ENCODE results near the gene WWP2.

Gene WWP2

GRCh38 chr16:69859105-69859989 lies 97.2 kb downstream of the WWP2 start:
- DNase-seq, result no peak

DNA sequence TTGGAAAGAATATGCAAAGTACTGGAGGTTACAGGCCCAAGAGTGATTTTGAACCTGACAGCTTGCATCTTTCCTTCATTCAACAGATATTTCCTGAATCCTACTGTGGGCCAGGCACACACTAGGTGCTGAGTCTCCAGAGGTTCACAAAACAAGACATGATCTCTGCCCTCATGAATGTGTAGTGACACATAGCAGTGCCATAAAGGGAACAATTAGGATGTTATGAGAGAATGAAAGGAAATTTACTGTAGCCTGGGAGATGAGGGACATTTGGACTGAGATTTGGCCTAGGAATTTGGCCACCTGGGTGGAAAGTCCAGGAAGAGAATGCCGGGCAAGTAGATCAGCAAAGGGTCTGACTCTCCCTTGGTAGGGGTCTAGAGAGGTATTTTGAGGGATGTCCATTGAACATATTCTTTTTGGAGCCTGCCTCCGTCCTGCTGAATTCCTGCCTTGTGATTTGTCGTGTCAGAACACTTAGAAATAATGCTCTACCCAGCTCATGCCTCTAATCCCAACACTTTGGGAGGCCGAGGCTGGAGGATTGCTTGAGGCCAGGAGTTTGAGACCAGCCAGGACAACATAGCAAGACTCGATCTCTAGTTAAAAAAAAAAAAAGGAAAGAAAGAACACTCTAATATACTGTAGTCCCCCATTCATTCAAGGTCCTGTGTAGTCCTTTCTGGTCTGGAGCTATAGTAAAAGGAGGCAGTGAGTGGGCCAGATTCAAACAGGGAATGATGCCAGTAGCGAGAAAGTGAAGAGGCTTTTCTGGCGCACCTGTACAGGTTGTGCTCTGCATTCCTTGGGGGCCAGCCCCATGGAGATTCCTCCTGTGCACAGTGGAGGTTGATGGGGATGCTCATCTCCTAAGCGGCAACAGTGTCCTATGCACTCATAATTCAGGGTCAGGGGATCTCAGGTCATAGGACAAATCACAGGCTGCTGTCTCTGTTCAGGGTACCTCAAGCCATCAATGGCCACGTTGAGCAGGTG lies 98.4 kb downstream of the WWP2 start:
- DNase-seq, result no peak

DNA sequence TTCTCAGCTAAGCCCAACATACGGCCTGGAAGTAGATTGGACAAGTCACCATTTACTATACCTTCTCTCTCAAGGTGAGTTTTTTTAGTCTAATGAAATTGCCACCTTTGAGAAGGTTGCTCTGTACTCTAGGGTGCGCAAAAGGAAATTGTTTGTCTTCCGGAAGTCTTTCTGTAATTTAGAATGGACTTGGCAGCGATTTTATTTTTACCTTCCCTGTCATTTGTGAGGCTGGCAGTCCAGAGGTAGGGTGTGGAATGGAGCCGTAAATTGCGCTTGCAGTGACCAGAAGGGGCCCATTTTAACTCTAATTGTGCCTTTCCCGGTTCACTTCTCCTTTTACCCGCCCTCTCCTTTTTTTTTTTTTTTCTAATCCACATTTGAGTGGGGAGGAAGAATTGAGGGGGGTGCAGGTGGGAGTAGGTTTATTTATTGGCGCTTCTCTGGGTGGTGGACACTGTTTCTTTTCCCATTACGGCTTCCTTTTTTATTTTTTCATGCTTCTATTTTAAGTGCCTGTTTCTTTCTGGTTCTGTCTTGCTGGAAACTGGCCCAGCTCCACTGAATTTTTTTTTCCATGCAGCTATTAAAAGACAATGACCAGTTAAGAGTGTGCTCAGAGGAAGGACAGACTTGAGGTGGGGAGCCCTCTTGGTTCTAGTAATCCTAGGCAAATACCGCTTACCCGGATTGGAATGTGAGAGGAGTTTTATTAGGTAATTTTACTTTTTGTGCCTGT lies 99.3 kb downstream of the WWP2 start:
- DNase-seq, result no peak

- no peak for DNase-seq
Measured at GRCh38 chr16:69863401-69864281, 101.5 kb downstream of the WWP2 start.

DNA sequence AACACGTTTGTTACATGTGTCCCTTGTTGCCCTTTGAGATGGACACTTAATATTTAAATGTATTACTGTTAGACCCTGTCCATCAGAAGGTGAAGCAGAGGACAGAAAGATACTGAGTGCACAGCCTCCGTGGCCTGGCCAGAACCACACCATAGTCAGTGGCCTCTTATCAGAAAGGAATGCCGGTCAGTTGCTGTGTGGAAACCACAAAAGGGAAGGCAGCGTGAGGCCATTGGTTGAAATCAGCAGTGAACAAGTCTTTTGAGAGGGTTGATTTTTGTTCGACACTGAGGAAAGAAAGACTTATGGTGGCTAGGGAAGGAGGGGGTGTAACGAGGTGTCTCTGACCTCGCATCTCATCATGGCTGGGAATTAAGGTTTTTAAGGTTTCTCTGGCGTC lies 103.6 kb downstream of the WWP2 start:
- DNase-seq, result no peak

GRCh38 chr16:69867784-69868560 lies 105.8 kb downstream of the WWP2 start:
- DNase-seq, result no peak

DNA sequence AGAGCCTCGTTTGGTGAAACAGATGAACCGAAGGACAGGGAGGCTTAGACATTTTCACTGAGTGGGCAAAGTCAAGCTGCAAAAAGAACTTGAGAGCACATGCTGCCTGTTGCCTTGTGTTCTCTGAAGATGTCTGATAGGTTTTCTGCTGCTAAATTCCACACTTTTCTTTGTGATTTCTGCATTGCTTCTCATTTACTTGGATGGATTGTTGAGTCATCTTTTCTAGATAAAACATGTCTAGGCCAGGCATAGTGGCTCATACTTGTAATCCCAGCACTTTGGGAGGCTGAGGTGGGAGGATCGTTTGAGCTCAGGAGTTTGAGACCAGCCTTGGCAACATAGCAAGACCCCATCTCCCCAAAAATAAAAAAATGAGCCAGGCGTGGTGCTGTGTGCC lies 108.6 kb downstream of the WWP2 start:
- DNase-seq, result no peak

DNA sequence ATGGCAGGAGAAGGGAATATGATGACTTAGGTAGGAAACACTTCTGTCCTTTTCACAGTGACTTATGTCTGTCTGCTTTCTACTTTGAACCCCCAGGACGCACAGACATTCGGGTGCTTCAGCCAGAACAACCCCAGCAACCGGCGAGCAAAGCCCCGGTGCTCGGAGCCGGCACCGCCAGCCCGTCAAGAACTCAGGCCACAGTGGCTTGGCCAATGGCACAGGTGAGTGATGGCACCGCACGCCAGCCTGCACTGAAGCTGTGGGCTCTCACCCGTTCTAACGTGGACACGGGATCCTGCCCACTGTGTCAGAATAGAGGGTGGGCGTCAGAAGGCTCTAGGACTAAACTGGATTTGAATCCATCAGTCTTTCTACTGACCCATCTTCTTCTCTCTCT lies 109.6 kb downstream of the WWP2 start:
- DNase-seq, result no peak

DNA sequence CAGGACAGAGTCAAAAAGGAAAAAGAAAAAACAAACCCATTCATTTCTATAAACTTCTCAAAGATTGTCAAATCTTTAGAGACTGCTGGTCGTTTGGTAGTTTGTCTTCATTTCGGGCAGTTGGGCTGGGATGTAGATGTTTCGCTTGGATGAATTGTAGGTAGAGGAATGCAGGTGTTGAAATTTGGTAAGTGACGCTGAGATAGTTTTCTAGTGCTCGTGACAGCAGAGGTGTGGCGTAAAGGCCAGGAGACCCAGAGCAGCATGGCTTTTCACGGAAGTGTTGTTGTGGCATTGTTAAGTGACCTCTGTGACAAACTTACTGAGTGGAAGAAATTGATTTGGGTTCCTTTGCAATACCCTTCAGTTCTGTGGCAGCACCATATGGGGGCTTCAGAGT lies 110.8 kb downstream of the WWP2 start:
- no peak for DNase-seq

- no peak for DNase-seq
Measured at GRCh38 chr16:69873783-69874182, 111.7 kb downstream of the WWP2 start.

GRCh38 chr16:69874271-69874670 lies 112.1 kb downstream of the WWP2 start:
- no peak for DNase-seq

DNA sequence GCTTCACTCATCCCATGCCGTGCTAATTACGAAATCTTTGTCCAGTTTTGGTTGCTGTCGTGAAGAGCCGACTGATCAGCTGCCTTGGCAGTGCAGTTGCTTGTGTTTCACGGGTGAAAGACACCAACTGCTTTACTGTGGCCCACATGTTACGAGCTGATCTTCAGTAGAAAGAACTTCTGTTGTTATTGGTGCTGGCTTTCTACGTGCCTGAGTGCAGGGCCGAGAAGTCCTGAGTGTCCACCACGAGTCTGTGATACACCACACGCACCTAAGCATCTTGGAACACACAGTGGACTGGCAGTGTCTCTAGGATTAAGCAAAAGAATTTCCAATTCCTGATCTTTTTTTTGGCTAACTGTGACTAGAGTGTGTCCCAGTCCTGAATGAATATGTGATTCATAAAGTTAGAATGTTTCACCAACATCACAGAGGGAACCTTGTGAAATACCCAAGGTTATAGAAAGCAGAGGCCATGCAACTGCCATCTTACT lies 118.6 kb downstream of the WWP2 start:
- DNase-seq, result no peak

DNA sequence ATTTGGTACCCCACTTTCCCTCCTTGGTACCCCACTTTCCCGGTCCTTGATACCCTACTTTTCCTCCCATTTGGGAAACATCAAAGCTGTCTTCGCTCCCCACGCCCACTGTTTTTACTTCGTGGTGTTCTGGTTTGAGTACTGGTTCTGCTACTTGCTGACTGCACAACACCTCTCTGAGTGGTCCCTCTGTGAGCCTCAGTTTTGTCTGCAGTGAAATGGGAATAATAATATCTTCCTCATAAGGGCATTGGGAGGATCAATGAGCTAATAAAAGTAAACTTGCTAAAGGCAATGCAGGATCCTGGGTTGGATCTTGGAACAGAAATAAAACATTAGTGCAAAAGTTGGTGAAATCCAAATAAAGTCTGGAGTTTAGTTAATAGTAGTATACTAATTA lies 119.0 kb downstream of the WWP2 start:
- DNase-seq, result no peak

GRCh38 chr16:69883744-69884143 lies 121.6 kb downstream of the WWP2 start:
- DNase-seq, result no peak

- no peak for DNase-seq
Measured at GRCh38 chr16:69885722-69886121, 123.6 kb downstream of the WWP2 start.

GRCh38 chr16:69886726-69887125 lies 124.6 kb downstream of the WWP2 start:
- no peak for DNase-seq

DNA sequence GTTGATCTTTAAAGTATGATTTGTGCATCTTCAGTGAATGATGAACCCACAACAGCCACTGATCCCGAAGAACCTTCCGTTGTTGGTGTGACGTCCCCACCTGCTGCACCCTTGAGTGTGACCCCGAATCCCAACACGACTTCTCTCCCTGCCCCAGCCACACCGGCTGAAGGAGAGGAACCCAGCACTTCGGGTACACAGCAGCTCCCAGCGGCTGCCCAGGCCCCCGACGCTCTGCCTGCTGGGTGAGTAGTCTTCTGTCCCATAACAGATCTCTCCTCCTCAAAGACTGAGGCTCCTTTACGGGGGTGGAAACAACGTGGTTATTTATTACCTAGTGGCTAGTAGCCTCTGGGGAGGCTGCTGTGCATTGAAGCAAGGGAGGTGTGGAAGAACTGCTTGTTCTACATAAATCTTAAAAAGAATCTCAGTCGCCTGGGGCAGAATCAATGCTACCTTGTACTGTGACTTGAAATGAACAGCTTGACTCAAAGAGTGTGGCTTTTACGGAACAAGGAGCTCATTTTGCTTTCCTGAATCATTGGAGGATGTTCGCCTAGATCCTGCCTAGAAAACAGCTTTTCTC lies 126.0 kb downstream of the WWP2 start:
- no peak for DNase-seq

- no peak for DNase-seq
Measured at GRCh38 chr16:69889295-69889964, 127.3 kb downstream of the WWP2 start.

DNA sequence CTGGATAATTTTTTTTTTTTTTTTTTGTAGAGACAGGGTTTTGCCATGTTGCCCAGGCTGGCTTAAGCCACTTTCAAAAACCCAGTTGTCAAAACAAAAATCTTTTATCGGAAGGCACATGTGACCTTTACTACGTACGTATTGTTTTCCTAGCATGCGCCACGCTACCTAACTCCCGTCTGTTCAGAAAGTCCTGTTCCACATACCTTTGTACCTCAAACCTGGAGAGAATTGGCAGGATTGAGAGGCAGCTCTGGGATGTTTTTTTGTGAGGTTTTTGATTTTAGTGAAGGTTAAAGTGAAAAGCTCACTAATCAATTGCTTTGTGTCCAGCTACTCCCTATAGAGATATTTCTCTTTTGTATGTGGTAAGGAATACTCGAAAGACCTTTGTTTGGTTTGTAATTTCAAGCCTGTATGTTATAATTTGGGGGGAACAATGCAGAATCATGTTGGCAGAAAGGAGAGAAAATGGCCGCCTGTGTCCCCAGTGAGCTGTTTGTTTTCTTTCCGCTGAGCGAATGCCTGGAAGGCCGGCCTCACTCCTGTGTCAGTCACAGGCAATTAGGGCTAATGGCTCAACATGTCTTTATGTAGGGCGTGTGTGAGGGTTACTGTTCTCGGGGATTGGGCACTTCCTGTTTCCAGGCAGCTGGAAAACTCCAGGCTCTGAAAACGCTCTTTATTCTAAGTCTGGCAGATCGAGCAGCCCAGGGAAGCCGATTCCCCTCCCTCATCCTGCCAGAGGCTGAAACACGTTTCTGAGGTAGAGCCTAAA lies 128.2 kb downstream of the WWP2 start:
- peak; percentile 59 for DNase-seq

Data from NCI-H774 (cell line).